ENCODE measurements around the gene ING3. TPM values are rescaled to one million over a fixed set of nuclear protein-coding genes. Genes with fewer than 3 reads are reported as not detected.

The ING3 gene, protein sequence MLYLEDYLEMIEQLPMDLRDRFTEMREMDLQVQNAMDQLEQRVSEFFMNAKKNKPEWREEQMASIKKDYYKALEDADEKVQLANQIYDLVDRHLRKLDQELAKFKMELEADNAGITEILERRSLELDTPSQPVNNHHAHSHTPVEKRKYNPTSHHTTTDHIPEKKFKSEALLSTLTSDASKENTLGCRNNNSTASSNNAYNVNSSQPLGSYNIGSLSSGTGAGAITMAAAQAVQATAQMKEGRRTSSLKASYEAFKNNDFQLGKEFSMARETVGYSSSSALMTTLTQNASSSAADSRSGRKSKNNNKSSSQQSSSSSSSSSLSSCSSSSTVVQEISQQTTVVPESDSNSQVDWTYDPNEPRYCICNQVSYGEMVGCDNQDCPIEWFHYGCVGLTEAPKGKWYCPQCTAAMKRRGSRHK
- 11.3 TPM for total RNA-seq

- peak; percentile 99 for DNase-seq (ENCODE audit: low read depth in 2 of 3, low spot score in 2 of 3)
These were observed at the start of gene ING3 for GRCh38 chr7:120950539-120951308. TSS of gene ING3 (plus strand) at chr7:120950777. CDS start at chr7:120950897, 120 bp downstream.

GRCh38 chr7:120915314-120916105 lies 35.1 kb upstream of the ING3 start:
- no peak for DNase-seq (ENCODE audit: low read depth in 2 of 3, low spot score in 2 of 3)

DNA sequence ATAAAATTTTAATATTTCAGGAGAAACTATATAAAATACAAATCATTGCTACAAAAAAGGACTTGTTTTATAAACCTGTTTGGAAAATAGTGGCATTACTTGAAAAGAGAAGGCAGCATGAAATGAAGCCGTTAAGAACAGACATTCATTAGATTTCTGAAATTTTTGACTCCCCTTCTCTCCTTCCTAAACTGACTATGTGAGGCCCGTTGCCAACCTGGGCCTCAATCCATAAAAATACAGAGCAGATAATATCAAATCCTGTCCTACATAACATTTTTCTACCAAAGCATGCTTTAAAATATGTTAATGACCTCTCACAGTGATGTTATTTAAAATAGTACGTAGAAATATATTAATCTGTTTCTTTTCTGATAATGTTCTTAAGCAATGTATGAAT lies 34.5 kb upstream of the ING3 start:
- no peak for DNase-seq (ENCODE audit: low read depth in 2 of 3, low spot score in 2 of 3)

DNA sequence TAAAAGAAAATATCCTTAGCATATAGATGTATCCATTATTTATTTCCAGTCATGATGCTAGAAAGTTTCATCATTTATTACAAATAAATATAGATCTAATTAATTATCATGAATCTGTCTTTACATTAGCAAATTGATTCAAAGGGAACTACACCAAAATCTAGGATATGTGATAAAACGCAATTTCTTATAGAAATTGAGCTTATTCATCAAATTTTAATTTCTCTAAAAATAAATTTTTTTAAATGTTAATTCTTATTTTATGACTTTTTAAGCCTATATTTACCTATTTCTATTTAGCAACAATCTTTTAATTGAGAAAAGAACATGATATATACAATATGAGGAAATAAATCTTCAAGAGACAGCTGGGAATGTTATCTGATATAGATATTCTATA lies 34.0 kb upstream of the ING3 start:
- DNase-seq (ENCODE audit: low read depth in 2 of 3, low spot score in 2 of 3): no peak

DNA sequence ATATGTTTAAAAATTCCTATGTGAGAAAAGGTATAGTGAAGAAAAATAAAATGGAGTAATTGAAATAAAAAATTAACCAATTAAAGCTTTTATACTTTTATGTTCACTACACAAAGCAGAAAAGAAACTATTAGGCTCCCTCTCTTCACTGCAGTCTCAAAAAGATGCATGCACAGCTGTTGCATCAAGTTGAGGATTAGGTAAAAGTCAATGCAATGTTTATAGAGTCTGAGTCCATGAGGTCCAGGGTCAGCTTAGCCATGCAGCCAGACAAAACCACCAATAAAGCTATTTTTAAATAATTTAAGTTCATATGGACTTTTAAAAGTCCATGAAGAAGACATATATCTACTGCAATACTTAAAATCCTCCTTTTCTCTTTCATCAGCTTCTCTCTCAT lies 31.1 kb upstream of the ING3 start:
- no peak for DNase-seq (ENCODE audit: low read depth in 2 of 3, low spot score in 2 of 3)

GRCh38 chr7:120920034-120920433 lies 30.5 kb upstream of the ING3 start:
- peak in 1 of 3 donors; percentile 18 for DNase-seq (ENCODE audit: low read depth in 2 of 3, low spot score in 2 of 3)

DNA sequence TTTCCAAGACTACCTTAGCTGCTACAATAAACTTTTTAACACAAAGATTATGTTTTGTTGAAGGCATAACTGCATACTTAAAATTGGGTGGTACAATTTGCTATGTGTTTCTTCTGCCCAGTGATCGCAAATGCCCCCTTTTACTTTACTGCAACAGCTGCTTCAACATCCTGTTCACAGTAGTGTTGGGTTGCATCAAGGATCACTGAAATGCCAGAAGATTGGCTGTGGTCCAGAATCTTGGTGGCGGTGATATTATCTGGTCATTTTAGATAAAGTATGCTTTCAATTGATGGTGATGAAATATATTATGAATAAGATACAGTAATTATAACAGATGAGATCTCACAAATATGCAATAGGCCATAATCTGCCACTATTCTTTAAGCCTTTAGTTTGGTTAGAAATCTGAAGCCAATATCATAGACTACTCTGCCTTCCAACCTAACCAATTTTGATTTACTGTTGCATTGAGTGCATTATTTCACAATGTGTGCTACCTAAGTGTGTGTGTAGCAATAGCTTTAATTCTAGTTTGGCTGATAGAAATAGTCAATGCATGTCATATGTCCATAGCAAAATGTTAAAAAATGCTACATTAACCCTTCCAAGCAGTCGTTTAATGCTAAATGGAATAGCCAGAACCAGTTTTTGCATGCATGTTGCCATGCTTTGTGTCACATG lies 29.8 kb upstream of the ING3 start:
- peak in 1 of 3 donors; percentile 8 for DNase-seq (ENCODE audit: low read depth in 2 of 3, low spot score in 2 of 3)

DNA sequence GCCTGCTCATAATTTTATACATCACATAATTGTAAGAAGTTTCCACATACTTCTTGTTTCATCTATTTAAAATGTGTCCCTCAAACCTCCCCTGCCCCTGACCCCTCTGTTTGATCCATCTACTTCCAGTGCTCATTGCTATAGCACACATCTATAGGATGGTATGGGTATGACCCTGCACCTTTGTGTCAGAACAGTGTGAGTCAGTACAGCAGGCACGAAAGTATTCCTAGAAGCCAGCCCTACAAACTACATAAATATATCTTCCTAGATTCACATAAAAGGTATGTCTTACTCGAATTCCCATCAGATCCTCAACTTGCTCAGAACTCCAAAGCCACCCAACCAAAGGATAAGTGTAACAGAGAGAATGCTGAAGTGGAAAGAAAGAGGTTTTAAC lies 25.7 kb upstream of the ING3 start:
- DNase-seq (ENCODE audit: low read depth in 2 of 3, low spot score in 2 of 3): no peak

- no peak for DNase-seq (ENCODE audit: low read depth in 2 of 3, low spot score in 2 of 3)
These were observed 25.2 kb upstream of the ING3 start for GRCh38 chr7:120925392-120925791.

DNA sequence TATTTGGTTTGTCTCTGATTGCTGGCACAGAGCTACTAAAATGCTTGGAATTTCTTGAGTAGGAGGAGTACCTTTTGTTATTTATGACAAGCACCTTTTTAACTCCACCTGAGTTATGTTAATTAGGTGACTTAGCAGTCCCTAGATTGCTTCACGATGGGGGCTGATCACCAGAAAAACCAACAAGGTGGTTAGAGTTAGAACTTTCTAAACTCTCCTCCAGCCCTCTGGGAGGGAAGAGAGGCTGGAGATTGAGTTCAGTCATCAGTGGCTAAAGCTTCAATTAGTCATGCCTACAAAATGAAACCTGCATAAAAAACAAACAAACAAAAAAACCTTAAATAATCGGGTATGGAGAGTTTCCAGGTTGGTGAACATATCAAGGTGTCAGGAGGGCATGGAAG lies 23.6 kb upstream of the ING3 start:
- no peak for DNase-seq (ENCODE audit: low read depth in 2 of 3, low spot score in 2 of 3)

GRCh38 chr7:120927454-120928103 lies 23.0 kb upstream of the ING3 start:
- DNase-seq (ENCODE audit: low read depth in 2 of 3, low spot score in 2 of 3): no peak

DNA sequence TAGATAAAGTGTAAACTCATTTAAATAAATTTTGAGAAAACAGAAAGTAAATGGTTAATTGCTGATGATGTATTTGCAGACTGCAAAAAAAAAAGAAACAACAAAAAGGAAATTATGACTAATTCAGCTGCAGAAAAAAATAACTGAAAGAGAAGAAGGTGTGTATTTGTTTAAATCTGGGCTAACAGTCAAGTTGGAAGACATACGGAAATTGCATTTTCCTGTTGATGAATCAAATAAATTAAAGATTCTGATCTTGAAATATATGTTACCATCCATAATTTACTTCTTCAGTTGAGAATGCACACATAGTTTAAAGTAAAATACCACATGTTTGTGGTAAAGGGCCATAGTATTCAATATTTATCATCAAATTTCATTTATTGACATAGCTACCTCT lies 19.3 kb upstream of the ING3 start:
- no peak for DNase-seq (ENCODE audit: low read depth in 2 of 3, low spot score in 2 of 3)

DNA sequence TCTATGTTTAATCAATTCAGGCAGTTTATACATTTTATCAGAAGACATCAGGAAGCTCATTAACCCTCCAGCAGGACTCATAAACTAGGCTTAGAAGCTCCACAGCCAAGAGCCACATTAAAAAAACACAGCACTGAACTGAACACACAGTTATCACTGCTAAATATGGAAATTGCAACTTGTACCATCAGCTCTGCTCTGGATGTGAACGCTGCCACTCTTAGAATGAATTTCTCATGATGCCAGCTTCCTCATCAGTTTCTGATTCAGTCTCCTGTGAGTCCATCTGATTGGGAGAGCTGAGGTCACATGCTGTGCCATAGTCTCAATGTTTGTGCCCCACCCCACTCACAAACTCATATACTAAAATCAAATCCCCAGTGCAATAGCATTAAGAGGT lies 17.1 kb upstream of the ING3 start:
- DNase-seq (ENCODE audit: low read depth in 2 of 3, low spot score in 2 of 3): no peak

DNA sequence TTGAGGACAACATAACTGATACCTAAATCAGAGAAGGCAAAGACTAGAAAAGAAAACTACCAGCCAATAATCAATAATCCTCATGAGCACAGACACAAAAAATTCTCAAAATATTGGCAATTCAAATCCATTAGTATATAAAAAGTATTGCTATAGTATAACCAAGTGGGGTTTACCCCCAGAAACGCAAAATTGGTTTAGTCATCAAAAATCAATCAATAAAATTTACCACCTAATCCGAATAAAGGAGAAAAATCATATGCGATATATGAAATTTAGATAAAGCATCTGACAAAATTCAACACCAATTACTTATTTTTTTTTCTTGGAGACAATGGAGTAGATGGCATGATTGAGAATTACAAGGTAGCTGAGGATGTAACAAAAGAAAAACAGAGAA lies 11.2 kb upstream of the ING3 start:
- no peak for DNase-seq (ENCODE audit: low read depth in 2 of 3, low spot score in 2 of 3)

GRCh38 chr7:120941064-120941463 lies 9.5 kb upstream of the ING3 start:
- DNase-seq (ENCODE audit: low read depth in 2 of 3, low spot score in 2 of 3): peak in 1 of 3 donors; percentile 59

- no peak for DNase-seq (ENCODE audit: low read depth in 2 of 3, low spot score in 2 of 3)
These were observed 8.7 kb upstream of the ING3 start for GRCh38 chr7:120941856-120942255.

DNA sequence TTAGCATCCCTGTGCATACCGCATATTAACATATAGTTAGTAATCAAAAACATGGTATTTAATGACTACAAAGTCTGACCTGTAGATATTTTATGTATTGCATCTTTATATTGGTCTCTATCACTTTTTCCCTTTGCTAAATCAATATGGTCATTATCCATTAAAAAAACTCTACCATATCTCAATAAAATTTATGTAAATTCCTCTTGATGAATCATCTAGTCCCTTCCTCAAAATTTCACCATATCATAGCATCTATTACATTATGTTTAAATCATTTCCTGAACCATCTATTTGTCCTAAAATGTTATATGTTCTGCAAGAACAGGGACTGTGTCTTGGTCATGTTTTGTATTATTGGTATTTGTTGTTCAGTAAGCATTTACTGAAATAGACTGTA lies 7.7 kb upstream of the ING3 start:
- DNase-seq (ENCODE audit: low read depth in 2 of 3, low spot score in 2 of 3): no peak

- DNase-seq (ENCODE audit: low read depth in 2 of 3, low spot score in 2 of 3): no peak
These were observed 5.6 kb upstream of the ING3 start for GRCh38 chr7:120944826-120945562.

DNA sequence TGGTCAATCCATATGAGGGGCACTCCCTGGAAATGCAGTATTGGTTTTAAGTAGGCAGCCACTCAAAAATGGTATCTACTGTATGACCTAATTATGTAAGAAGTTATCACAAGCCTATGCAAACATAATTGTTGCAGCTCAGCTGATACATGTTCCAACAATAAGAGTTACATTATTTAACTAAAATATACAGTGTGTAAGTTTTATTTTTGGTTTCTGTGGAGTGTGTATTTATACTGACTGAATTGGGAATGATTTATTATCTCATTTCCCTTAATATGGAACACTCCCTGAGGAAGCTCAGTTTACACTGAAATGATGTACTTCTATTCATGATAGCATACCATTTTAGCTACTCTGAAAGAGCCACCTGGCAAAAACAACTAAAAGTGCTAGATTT lies 2.6 kb upstream of the ING3 start:
- no peak for DNase-seq (ENCODE audit: low read depth in 2 of 3, low spot score in 2 of 3)

Measured in hematopoietic multipotent progenitor cell (in vitro differentiated cells).